Activated naive CD8-positive, alpha-beta T cell treated with anti-CD3 and anti-CD28 coated beads, Interleukin-2, amount 50 U/mL, for 16 hours (primary cell): ENCODE measurements around the gene SPNS2.

Source experiments
- DNase-seq: peaks from one replicate; pipeline ENCODE4 v3.0.0-alpha.2; 2020; ENCODE audit warnings: low read depth, low spot score

SPNS2 gene

GRCh38 chr17:4549781-4550533 is 51.3 kb downstream of the SPNS2 start:
- DNase-seq, result no peak

- no peak for DNase-seq
These were observed 51.9 kb downstream of the SPNS2 start for GRCh38 chr17:4550534-4551039.

GRCh38 chr17:4551141-4551540 is 52.5 kb downstream of the SPNS2 start:
- DNase-seq, result no peak

GRCh38 chr17:4551796-4552525 is 53.3 kb downstream of the SPNS2 start:
- no peak for DNase-seq

DNA sequence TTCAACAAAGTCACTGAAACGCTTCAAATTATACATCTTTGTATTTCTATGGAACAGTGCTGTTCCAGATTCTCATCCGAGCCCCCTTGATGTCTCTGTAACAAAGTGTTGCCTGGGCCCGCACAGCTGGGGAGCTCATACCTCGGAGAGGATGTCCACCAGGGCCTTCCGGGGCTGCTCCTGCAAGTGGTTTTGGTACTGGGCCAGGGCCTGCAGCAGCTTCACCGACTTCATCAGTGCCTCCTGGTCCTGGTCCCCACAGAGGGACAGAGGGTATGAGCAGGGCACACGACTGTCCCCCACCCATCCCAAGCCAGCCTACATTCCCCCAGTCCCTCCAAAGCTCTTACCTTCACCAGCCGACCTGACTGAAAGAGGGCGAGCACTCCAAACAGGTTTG is 55.0 kb downstream of the SPNS2 start:
- DNase-seq, result no peak

GRCh38 chr17:4554441-4554996 is 55.8 kb downstream of the SPNS2 start:
- DNase-seq, result no peak

DNA sequence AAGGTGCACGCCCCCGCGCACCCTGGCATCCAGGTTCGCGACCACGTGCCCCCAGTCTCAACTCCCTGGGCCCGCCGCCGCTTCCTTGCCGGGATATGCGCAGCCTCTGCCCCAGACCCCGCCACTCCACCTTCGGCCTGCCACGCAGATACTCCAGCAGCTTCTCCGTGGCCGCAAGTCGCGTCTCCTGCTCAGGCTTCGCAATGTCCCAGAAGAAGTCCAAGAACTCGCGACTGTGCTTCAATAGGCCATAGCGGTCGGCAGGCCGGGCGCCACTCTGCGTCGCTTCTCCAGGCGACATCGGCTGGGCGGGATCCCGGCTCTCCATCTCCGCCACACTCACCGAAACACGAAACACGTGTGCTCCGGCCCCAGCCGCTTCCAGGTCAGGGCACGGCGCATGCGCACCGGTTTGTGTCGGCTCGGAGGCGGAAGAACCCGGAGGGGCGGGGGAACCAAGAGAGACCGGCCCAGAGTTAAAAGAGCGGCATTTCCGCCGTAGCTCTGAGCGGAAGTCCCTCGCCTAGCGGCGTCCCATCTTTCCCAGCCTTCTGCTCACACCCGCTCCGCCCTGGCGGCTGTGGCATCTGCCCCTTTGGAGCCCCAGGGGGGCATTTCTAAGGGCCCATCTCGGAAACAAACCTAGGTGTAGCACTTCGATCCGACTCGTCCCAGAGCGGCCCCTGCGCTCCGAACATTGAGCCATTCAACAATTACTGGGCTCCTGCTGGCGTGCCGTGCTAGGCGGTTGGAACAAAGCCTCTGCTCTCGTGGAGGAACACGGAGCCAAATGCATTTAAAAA is 56.5 kb downstream of the SPNS2 start, which contains the start of gene MYBBP1A:
TSS of gene MYBBP1A (minus strand) at position 388 of the 803 bp plus-strand sequence. CDS start at position 328, 60 bp downstream.
- DNase-seq, result peak; percentile 96

GRCh38 chr17:4555873-4556759 is 57.4 kb downstream of the SPNS2 start:
- no peak for DNase-seq

DNA sequence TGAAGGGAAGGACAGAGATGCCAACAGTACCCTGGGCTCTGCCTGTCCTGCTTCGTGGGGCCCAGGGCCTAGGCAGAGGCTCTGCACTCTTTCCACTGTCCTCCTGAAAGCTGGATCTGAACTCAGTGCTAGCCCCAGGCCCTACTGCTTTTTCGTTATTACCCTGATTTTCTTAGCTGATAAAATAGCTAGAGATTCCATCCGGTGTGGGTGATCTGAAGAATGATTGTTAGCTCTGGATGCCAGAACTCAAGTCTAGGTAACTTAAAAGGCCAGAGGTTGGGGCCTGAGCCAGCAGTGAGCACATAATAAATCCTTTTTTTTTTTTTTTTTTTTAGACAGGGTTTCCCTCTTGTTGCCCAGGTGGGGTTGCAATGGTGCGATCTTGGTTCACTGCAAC is 58.3 kb downstream of the SPNS2 start:
- DNase-seq, result no peak

DNA sequence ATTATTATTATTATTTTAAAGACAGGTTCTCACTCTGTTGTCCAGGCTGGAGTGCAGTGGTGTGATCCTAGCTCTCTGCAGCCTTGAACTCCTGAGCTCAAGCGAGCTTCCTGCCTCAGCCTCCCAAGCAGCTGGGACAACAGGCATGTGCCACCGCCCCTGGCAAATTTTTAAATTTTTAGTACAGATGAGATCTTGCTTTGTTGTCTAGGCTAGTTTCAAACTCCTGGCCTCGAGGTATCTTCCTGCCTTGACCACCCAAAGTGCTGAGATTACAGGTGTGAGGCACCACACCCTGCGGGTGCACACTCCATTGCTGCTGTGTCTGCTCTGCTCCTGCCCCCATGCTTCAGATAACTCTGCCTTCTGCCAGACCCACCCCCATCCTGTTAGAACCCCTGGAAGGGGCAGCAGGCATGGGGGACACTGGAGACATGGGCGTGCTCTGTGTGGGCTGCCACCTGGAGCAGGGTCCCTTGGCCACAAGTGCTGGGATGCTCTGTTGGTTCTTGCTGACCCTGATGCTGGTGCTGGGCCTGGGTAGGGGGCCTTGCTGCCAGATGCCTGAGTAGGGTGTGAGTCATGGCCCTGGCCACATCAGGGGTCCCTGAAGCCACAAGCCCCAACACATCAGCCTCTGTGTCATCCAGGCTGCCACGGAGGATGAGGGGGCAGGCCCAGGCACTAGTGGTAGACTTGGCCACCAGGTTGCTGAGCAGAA is 59.1 kb downstream of the SPNS2 start:
- DNase-seq, result no peak

DNA sequence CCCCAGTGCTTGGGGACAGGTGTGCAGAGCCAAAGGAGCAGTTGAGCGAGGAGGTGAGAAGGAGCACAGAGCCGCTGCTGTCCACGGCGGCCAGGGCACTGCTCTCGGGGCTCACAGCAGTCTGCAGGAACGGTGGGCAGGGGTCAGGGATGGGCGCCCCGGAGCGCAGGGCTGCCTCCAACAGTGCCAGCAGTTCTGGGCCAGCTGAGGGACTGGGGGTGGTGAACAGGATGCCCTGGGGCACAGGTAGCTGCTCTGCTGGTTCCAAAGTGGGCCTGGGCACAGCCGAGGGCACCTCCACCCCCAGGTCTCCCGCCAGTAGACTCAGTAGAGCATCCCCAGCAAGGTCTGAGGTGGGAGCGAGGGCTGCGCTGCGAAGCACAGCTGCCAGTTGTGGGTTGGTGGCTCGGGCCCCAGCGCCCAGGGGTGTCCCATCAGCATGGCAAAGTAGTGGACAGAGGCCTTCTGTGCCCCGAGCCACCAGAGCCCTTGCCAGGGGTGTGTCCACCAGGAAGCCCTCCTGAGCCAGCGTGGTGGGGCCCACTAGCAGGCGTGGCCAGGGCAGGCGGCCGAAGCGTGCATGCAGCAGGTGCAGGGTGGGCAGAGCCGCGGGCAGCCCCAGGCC is 59.8 kb downstream of the SPNS2 start:
- DNase-seq, result no peak

DNA sequence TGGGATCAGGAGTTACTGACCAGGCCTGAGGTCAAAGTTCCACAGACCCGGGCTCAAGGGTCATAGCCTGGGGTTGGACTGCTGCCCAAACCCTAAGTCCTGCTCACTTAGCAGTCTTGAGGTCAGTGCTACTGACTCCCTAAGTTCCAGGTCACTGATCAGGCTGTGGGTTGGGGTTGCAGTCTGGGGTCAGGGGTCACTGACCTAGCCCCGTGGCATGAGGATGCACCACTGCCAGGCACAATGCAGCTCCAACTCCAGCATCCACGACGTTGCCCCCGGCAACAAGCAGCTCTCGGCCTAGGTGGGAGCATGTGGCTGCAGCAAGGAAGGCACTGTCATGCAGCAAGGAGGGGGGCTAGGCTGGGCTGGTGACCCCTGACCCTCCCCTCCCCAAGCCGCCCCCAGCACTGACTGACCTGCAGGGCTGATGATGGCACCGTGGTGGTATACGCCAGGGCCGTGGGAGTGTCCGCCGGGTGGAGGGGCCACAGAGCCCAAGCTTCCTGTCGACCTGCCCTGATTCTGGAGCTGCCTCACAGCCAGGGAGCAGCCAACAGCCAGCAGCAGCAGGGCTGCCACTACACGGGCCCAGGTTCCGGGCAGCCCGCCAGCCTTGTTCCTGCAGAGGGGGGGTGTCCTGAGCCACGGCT is 60.6 kb downstream of the SPNS2 start:
- no peak for DNase-seq

GRCh38 chr17:4559966-4560365 is 61.3 kb downstream of the SPNS2 start:
- DNase-seq, result no peak

DNA sequence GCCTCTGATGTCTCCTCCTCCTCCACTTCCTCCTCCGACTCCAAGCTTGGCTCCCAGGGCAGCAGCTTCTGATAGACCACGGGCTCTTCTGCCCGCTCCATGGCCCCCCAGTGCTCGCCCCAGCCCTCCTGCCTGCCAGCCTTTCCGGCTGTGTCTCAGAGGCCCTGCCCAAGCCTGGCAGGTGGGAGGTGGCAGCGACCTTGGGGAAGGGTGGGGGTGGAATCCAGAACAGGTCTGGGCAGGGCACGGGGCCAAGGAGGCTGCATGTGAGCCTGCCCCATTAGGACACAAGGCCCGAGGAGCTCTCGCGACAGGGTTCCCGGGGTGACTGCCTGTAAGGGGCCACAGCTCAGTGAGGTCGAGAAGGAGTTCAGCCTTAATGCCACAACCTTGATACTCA is 61.7 kb downstream of the SPNS2 start, which contains the start of gene GGT6:
TSS of gene GGT6 (minus strand) at position 157 of the 400 bp plus-strand sequence. CDS start at position 101, 56 bp downstream.
- DNase-seq, result no peak

DNA sequence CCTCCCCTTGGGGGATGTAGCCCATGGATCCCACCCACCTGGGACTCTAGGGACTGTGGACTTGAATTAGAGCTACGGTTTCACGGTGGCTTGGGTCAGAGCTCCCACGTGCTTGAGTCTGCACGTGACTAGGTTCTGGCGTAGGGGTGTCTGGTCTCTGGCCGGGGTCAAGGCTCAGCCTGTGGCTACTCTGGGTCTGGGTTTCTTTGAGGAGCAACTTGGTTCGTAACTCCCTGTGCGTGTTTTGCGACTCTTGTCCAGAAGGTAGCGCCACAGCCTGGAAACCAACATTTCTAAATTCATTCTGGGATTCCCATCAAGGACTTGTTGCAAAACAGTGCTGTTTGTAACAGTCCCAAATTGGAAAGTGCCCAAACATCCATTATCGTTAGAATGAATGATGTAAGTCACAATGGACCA is 62.2 kb downstream of the SPNS2 start:
- DNase-seq, result no peak

DNA sequence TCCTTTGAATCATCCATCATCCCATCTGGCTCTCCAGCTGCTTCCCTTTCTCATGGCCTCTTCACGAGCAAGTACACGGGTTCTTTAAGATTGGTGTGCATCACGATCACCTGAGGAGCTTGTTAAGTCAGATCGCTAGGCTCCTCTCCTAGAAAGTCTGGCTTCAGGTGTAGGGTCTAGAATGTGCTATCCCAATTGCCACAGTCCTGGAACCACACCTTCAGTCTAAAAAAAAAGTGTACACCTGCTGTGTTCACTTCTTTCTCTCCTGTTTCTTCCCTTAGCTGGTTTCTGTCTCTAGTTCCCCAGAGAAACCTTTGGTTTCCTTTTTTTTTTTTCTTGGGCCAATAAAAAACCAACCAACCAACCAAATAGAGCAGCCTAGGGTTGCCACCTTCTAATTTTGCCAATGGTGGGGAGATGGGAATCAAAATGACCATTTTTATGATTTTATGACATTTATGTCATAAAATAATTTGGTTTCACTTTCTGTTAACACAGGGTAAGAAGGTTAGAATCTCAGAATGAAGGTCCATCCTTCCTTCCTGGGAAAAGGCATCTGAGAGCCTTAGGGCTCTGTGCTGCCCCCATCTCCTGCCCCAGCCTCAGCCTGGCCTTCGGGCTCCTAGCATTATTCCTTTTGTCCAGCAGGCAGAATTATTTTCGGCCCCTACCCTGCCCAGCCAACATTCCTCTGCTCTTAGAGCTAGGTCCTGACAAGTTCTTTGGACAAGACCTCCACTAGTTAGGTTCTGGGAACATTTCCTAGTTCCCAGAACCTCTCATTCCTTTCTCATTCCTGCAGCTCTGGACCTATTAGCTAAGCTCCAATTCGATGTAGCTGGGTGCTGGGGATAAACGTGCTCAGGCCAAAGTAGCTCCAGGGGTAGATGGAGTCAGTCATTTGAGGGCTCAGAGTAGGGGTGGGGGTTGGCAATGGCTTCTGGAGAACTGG is 63.6 kb downstream of the SPNS2 start:
- DNase-seq, result no peak
